ENCODE measurements around the gene HSF5.

Gene HSF5

DNA sequence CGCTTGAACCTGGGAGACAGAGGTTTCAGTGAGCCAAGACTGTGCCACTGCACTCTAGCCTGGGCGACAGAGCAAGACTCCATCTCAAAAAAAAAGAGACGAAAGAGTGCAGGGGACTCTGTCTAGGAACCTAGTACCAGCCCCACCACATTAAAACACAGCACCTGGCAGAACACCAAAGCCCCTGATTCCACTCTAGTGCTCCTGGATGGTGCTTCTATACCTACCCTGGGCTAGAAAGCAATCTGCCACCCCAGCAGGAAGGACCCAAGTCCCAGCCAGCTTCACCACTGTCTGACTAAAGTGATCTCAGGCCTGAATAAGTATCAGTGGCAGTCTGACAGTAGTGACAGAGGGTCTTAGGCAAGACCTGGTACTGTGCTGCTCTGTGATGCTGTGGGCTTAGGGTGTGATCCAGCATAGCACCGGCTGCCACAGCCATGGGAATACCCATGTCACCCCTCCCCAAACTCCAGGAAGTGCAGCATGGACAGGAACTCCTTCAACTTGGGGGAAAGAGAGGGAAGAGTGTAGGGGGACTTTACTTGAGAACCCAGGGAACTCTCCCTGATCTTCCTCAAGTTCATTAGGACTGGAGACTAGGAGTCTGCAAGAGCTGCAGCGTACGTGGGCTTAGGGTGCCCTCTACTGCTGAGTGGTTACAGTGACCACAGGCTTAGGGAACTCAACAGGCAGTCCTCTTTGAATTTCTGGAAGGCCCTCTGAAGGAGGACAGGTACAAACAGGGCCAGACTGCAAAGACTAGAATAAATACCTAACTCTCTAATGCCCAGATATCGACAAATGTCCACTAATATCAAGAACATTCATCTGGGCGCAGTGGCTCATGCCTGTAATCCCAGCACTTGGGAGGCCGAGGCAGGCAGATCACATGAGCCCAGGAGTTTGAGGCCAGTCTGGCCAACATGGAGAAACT lies 40.9 kb downstream of the HSF5 start:
- TF ChIP-seq ZFX (IDR thresholded peaks at IDR 0.05; ENCODE audit: borderline replicate concordance): no peak
- TF ChIP-seq, protein P1, sequence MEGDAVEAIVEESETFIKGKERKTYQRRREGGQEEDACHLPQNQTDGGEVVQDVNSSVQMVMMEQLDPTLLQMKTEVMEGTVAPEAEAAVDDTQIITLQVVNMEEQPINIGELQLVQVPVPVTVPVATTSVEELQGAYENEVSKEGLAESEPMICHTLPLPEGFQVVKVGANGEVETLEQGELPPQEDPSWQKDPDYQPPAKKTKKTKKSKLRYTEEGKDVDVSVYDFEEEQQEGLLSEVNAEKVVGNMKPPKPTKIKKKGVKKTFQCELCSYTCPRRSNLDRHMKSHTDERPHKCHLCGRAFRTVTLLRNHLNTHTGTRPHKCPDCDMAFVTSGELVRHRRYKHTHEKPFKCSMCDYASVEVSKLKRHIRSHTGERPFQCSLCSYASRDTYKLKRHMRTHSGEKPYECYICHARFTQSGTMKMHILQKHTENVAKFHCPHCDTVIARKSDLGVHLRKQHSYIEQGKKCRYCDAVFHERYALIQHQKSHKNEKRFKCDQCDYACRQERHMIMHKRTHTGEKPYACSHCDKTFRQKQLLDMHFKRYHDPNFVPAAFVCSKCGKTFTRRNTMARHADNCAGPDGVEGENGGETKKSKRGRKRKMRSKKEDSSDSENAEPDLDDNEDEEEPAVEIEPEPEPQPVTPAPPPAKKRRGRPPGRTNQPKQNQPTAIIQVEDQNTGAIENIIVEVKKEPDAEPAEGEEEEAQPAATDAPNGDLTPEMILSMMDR (IDR thresholded peaks at IDR 0.05): peak; percentile 89
- no peak overlapping the region for H3K27ac ChIP-seq

- no peak overlapping the region for H3K27ac ChIP-seq
- no peak for TF ChIP-seq ZFX (IDR thresholded peaks at IDR 0.05; ENCODE audit: borderline replicate concordance)
- TF ChIP-seq, protein P1 (IDR thresholded peaks at IDR 0.05): no peak
These were observed 42.1 kb downstream of the HSF5 start for GRCh38 chr17:58446086-58446485.

DNA sequence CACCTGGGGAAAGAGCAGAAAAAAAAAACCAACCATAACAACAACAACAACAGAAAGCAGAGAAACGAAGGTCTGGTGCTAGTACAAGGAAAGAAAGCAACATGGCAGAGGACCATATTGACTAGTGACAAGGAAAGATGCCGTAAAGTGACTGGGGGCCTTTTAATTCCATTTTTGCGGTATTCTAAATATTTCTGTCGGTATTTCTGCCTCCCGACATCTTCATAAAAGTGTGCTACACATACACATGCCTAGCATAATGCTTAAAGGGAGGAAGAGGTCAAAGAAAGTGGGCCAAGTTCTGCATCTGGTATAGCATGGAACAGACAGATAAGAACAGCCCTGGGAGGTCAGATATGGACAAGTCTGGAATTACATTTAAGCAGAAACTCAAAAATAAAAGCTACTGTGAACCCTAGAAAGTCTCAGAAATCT lies 51.4 kb downstream of the HSF5 start:
- no peak for TF ChIP-seq ZFX (IDR thresholded peaks at IDR 0.05; ENCODE audit: borderline replicate concordance)
- TF ChIP-seq, protein P1 (IDR thresholded peaks at IDR 0.05): no peak
- no peak overlapping the region for H3K27ac ChIP-seq

DNA sequence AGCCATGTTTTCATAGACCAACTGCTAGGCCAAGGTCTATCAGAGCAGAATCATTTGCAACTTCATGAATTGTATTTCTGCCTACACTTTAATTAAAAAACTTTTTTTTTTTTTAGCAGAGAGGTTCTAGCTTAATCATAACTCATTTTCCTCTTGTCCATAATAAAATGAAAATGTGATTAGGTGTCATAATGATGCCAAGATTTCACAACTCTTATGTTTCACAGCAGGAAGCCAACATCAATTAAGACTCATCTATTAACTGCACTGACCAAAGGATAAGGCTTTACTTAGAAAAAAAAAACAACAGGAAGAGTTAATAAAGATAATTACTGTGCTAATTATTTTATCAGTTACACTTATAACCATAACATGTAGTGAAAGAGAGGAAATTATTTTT lies 52.0 kb downstream of the HSF5 start:
- no peak for TF ChIP-seq ZFX (IDR thresholded peaks at IDR 0.05; ENCODE audit: borderline replicate concordance)
- TF ChIP-seq, protein P1 (IDR thresholded peaks at IDR 0.05): no peak
- no peak overlapping the region for H3K27ac ChIP-seq

GRCh38 chr17:58432806-58433573 lies 55.2 kb downstream of the HSF5 start:
- no peak for TF ChIP-seq ZFX (IDR thresholded peaks at IDR 0.05; ENCODE audit: borderline replicate concordance)
- TF ChIP-seq, protein P1 (IDR thresholded peaks at IDR 0.05): 0 out of 2 replicates have a peak, but pooled peaks have one; percentile 17
- no peak overlapping the region for H3K27ac ChIP-seq

GRCh38 chr17:58427807-58428206 lies 60.4 kb downstream of the HSF5 start:
- TF ChIP-seq, protein P1 (IDR thresholded peaks at IDR 0.05): no peak
- no peak for TF ChIP-seq ZFX (IDR thresholded peaks at IDR 0.05; ENCODE audit: borderline replicate concordance)
- H3K27ac ChIP-seq: no peak overlapping the region
